IMR-90 (cell line): ENCODE data around the gene CEP57L1. TPM values are rescaled to one million over a fixed set of nuclear protein-coding genes. Genes with fewer than 3 reads are reported as not detected.

ENCODE experiments used
- ATAC-seq: fragments of 200-7000 bp; cut with Tn5 transposase; 2 replicates; pipeline ENCODE4 v1.9.1; 2020; ENCODE audit warnings: low read depth, mild to moderate bottlenecking, moderate library complexity
- BruUV-seq: library from RNA; stranded (reverse); fragments of 400-500 nt; replicated peaks from 2 replicates; lab custom pipeline; 2021; lab: Mats Ljungman, UMichigan
- CTCF ChIA-PET: fragments of 300-600 bp; formaldehyde crosslinking; extraction: SDS; loops from one replicate; lab custom pipeline; 2021; ENCODE audit warnings: antibody characterized with exemption; lab: Yijun Ruan, JAX
- POLR2A ChIA-PET: fragments of 300-600 bp; sonication (Branson Sonifier 250); formaldehyde crosslinking; loops from one replicate; lab custom pipeline; 2022; ENCODE audit warnings: antibody characterized with exemption; ENCODE audit not compliant: unreplicated experiment; lab: Charles Lee
- DNase-seq: peaks from one replicate; pipeline ENCODE4 v3.0.0; 2013
- H2AFZ ChIP-seq: replicated peaks from 2 replicates; pipeline ENCODE3; 2013; ENCODE audit warnings: low read length, mild to moderate bottlenecking; ENCODE audit not compliant: poor library complexity
- H2AK5ac ChIP-seq: 2 replicates; pipeline ENCODE4 v1.6.1; 2013; ENCODE audit warnings: low read depth, low read length, inconsistent platforms
- H2AK9ac ChIP-seq: replicated peaks from 2 replicates; pipeline ENCODE3; 2013; ENCODE audit warnings: mild to moderate bottlenecking, low read depth, low read length, moderate library complexity; ENCODE audit not compliant: poor library complexity
- H2BK120ac ChIP-seq: 2 replicates; pipeline ENCODE4 v1.6.1; 2013; ENCODE audit warnings: low read depth, low read length, inconsistent platforms
- H2BK15ac ChIP-seq: 3 replicates; pipeline ENCODE4 v1.6.1; 2013; ENCODE audit warnings: low read depth, low read length, inconsistent platforms
- H2BK20ac ChIP-seq: 2 replicates; pipeline ENCODE4 v1.6.1; 2013; ENCODE audit warnings: low read depth, mild to moderate bottlenecking, inconsistent platforms, low read length, moderate library complexity
- H2BK5ac ChIP-seq: 2 replicates; pipeline ENCODE4 v1.6.1; 2013; ENCODE audit warnings: mild to moderate bottlenecking, low read depth, low read length, inconsistent platforms; ENCODE audit not compliant: poor library complexity, severe bottlenecking
- H3K14ac ChIP-seq: replicated peaks from 2 replicates; pipeline ENCODE4 v1.6.1; 2013; ENCODE audit warnings: low read depth, low read length, inconsistent platforms
- H3K18ac ChIP-seq: 2 replicates; pipeline ENCODE4 v1.6.1; 2013; ENCODE audit warnings: low read depth, low read length, control low read depth
- H3K23ac ChIP-seq: 2 replicates; pipeline ENCODE4 v1.6.1; 2013; ENCODE audit warnings: low read depth, low read length, inconsistent platforms
- H3K27ac ChIP-seq: 2 replicates; pipeline ENCODE4 v1.5.1; 2013; ENCODE audit warnings: mild to moderate bottlenecking, control low read depth, low read length; ENCODE audit not compliant: insufficient read depth
- H3K27me3 ChIP-seq: 2 replicates; pipeline ENCODE4 v1.6.1; 2013; ENCODE audit warnings: low read length; ENCODE audit not compliant: control insufficient read depth, insufficient read depth
- H3K36me3 ChIP-seq: 2 replicates; pipeline ENCODE4 v1.6.1; 2013; ENCODE audit warnings: low read length, mixed read lengths; ENCODE audit not compliant: control insufficient read depth, insufficient read depth
- H3K4ac ChIP-seq: 2 replicates; pipeline ENCODE4 v1.6.1; 2013; ENCODE audit warnings: low read depth, low read length, inconsistent platforms
- H3K4me1 ChIP-seq: 2 replicates; pipeline ENCODE4 v1.6.1; 2013; ENCODE audit warnings: low read length, mixed read lengths; ENCODE audit not compliant: control insufficient read depth, insufficient read depth
- H3K4me2 ChIP-seq: 2 replicates; pipeline ENCODE4 v1.6.1; 2013; ENCODE audit warnings: low read depth, mild to moderate bottlenecking, control low read depth, low read length, moderate library complexity
- H3K4me3 ChIP-seq: 2 replicates; pipeline ENCODE4 v1.5.1; 2013; ENCODE audit warnings: low read depth, mild to moderate bottlenecking, control low read depth, low read length, moderate library complexity; ENCODE audit not compliant: insufficient read depth
- H3K56ac ChIP-seq: 2 replicates; pipeline ENCODE4 v1.6.1; 2013; ENCODE audit warnings: low read length, inconsistent platforms; ENCODE audit not compliant: insufficient read depth; ENCODE audit errors: extremely low read depth
- H3K79me1 ChIP-seq, 2 experiments: 2 replicates each; pipeline ENCODE4 v1.6.1; 2013; ENCODE audit warnings: low read length in 2 of 2, inconsistent platforms in 1 of 2, low read depth in 1 of 2
- H3K9ac ChIP-seq: 2 replicates; pipeline ENCODE4 v1.6.1; 2013; ENCODE audit warnings: low read depth, low read length, control low read depth
- H3K9me1 ChIP-seq: 2 replicates; pipeline ENCODE4 v1.6.1; 2013; ENCODE audit warnings: low read length, inconsistent platforms; ENCODE audit not compliant: insufficient read depth
- H3K9me3 ChIP-seq: 2 replicates; pipeline ENCODE4 v1.6.1; 2013; ENCODE audit warnings: low read length; ENCODE audit not compliant: control insufficient read depth, insufficient read depth
- H4K20me1 ChIP-seq: 2 replicates; pipeline ENCODE4 v1.6.1; 2013; ENCODE audit warnings: low read length, inconsistent platforms; ENCODE audit not compliant: insufficient read depth
- H4K5ac ChIP-seq: 2 replicates; pipeline ENCODE4 v1.6.1; 2013; ENCODE audit warnings: mild to moderate bottlenecking, low read depth, low read length, control low read depth
- H4K8ac ChIP-seq, 2 experiments: 2 replicates each; pipeline ENCODE4 v1.6.1; 2013; ENCODE audit warnings: low read depth in 2 of 2, low read length in 2 of 2, control low read depth in 1 of 2, inconsistent platforms in 1 of 2
- H4K91ac ChIP-seq: 2 replicates; pipeline ENCODE4 v1.6.1; 2013; ENCODE audit warnings: low read depth, low read length, inconsistent platforms; ENCODE audit not compliant: insufficient read depth
- ELK1 ChIP-seq: fragments of 150-350 bp; IDR thresholded peaks from 2 replicates; pipeline ENCODE4 v1.6.1; 2016; ENCODE audit warnings: low read depth, mild to moderate bottlenecking, low read length, moderate library complexity, borderline replicate concordance
- NFE2L2 ChIP-seq: fragments of 150-350 bp; IDR thresholded peaks from 2 replicates; pipeline ENCODE4 v1.6.1; 2016; ENCODE audit warnings: low read depth, mild to moderate bottlenecking, low read length
- WGBS, 2 experiments: methylation state at CpG; one replicate each; pipeline versions ENCODE4 v1.1.5 to v1.1.7; 2013; ENCODE audit warnings: missing lambda C conversion rate in 2 of 2; ENCODE audit not compliant: insufficient read length in 1 of 2; ENCODE audit errors: extremely low coverage in 2 of 2; 5-methylcytosine and 5-hydroxymethylcytosine counted together
- dilution Hi-C: fragments of 300-500 bp; cut with HindIII; formaldehyde crosslinking; loops from one replicate; pipeline ENCODE4 v1.14.3; 2018; ENCODE audit warnings: low sequenced_read_pairs; ENCODE audit not compliant: unreplicated experiment
- in situ Hi-C: fragments of 300-500 bp; cut with MboI; formaldehyde crosslinking; loops from 3 replicates; pipeline ENCODE4 v1.14.3; 2019; ENCODE audit warnings: low sequenced_read_pairs, inconsistent platforms, mixed read lengths
- intact Hi-C: fragments of 100-400 bp; cut with micrococcal nuclease; formaldehyde crosslinking; loops from 2 replicates; pipeline ENCODE4 v1.10.0; 2022
- polyA plus RNA-seq, 3 experiments: library from polyadenylated mRNA; depleted of rRNA; stranded (reverse); fragments of >200 nt; gene quantifications; 2 replicates each; pipeline ENCODE4 v1.2.3, GENCODE V29; 2012; ENCODE audit warnings: low replicate concordance in 1 of 3
- total RNA-seq: library from RNA; depleted of rRNA; stranded (reverse); fragments of >200 nt; gene quantifications from 2 replicates; pipeline ENCODE4 v1.2.3, GENCODE V29; 2012

CEP57L1 gene
- total and polyA plus RNA-seq, 2 of the 4 experiments (the other 2 are of a cell fraction): 10.3 to 21.9 TPM

- Histone ChIP-seq H3K18ac (no peak overlapping the region), H4K5ac (no peak overlapping the region), H3K79me1 (peaks cover 0 to 11% of the 10 kb centered on the region in 2 experiments; a peak in 3 of 4 replicates), H3K9me1 (peaks cover 4% of the 10 kb centered on the region; the same call in 1 of the 2 replicates), H2AK5ac (no peak overlapping the region), H2BK20ac (no peak overlapping the region), H3K36me3 (no peaks in the 10 kb centered on the region), H2AFZ (no peak overlapping the region), H2BK5ac (no peak overlapping the region), H4K91ac (no peak overlapping the region), H3K4me1 (peaks cover 1% of the 10 kb centered on the region; the same call in 1 of the 2 replicates), H3K9ac (no peak overlapping the region), H2BK15ac (no peak overlapping the region), H3K4me3 (no peak overlapping the region), H2AK9ac (no peak overlapping the region), H3K56ac (no peak overlapping the region), H3K9me3 (no peaks in the 10 kb centered on the region), H3K14ac (no peak overlapping the region), H3K27me3 (no peaks in the 10 kb centered on the region), H3K23ac (no peak overlapping the region), H2BK120ac (no peak overlapping the region), H3K4me2 (no peak overlapping the region), H4K8ac (no peak overlapping the region), H3K27ac (no peak overlapping the region), H3K4ac (no peak overlapping the region), H4K20me1 (no peaks in the 10 kb centered on the region)
- TF ChIP-seq NFE2L2 (peak; percentile 33; the same call in 1 of the 2 replicates), ELK1 (no peak)
- ChIA-PET CTCF (interaction anchor here (0.7 to 0.9 kb wide), 3 partner anchors 9 to 160 kb away, joined by 3 read pairs; partner anchors contain the start of gene SESN1), POLR2A (no interaction called here)
- WGBS, 2 experiments: 90% methylated on average over 1 of the region's 1 CpG; no CpG with 5 or more reads in 1 of the 2 experiments
- dilution Hi-C loops: no loop called here
- DNase-seq (peak; percentile 69), ATAC-seq (peak; percentile 71)
- intact Hi-C loops: no loop called here
- BruUV-seq: no TSS peak
- in situ Hi-C loops: no loop called here
Observed at GRCh38 chr6:109082188-109082577, 13.1 kb upstream of the CEP57L1 start.
